Measurements from ENCODE around the gene CEP104. TPM values are rescaled to one million over a fixed set of nuclear protein-coding genes. Genes with fewer than 3 reads are reported as not detected.
A peak's percentile ranks its signal among the peaks of the same experiment; 100 is the strongest.

The CEP104 gene
- total RNA-seq, 1 donor from 2014 or later: 34.1 TPM

- intact Hi-C loops (cut with DNase I): loop anchor here (5.0 kb wide), 1 partner anchor 39 kb away; the partner anchor contains the start of genes CEP104 and DFFB
- ATAC-seq (no peak), DNase-seq (ENCODE audit: missing footprints) (peak; percentile 26)
Measured at GRCh38 chr1:3895951-3896325, 38.9 kb upstream of the CEP104 start.

- intact Hi-C loops (cut with DNase I): loop anchor here (5.0 kb wide), 1 partner anchor 38 kb away; the partner anchor contains the start of genes CEP104 and DFFB
- DNase-seq (ENCODE audit: missing footprints) (peak; percentile 34), ATAC-seq (no peak)
Measured at GRCh38 chr1:3895279-3895950, 38.4 kb upstream of the CEP104 start.

GRCh38 chr1:3894626-3895278, 37.7 kb upstream of the CEP104 start:
- intact Hi-C loops (cut with DNase I): loop anchor here (5.0 kb wide), 1 partner anchor 37 kb away; the partner anchor contains the start of genes CEP104 and DFFB
- DNase-seq (ENCODE audit: missing footprints) (peak; percentile 64), ATAC-seq (no peak)

GRCh38 chr1:3893190-3893589, 36.2 kb upstream of the CEP104 start:
- no peak for DNase-seq (ENCODE audit: missing footprints)
- no peak for ATAC-seq
- intact Hi-C loops (cut with DNase I): no loop called here

- peak; percentile 69 for DNase-seq (ENCODE audit: missing footprints)
Measured at GRCh38 chr1:3892748-3893147, 35.7 kb upstream of the CEP104 start.

GRCh38 chr1:3891329-3891865, 34.4 kb upstream of the CEP104 start:
- peak; percentile 50 for DNase-seq (ENCODE audit: missing footprints)
- intact Hi-C loops (cut with DNase I): no loop called here
- no peak for ATAC-seq

More at GRCh38 chr1:3892748-3893147, 35.7 kb upstream of the CEP104 start:
- intact Hi-C loops (cut with DNase I): no loop called here
- peak; percentile 37 for ATAC-seq

GRCh38 chr1:3890389-3891328, 33.6 kb upstream of the CEP104 start:
- peak; percentile 54 for DNase-seq (ENCODE audit: missing footprints)

GRCh38 chr1:3889936-3890335, 32.9 kb upstream of the CEP104 start:
- ATAC-seq (no peak), DNase-seq (ENCODE audit: missing footprints) (peak; percentile 27)
- intact Hi-C loops (cut with DNase I): no loop called here

More at GRCh38 chr1:3890389-3891328, 33.6 kb upstream of the CEP104 start:
- peak; percentile 15 for ATAC-seq
- intact Hi-C loops (cut with DNase I): no loop called here

GRCh38 chr1:3888301-3888700, 31.3 kb upstream of the CEP104 start:
- DNase-seq (ENCODE audit: missing footprints): peak; percentile 34
- intact Hi-C loops (cut with DNase I): no loop called here

GRCh38 chr1:3886691-3887090, 29.7 kb upstream of the CEP104 start:
- DNase-seq (ENCODE audit: missing footprints) (no peak), ATAC-seq (no peak)
- intact Hi-C loops (cut with DNase I): no loop called here

More at GRCh38 chr1:3888301-3888700, 31.3 kb upstream of the CEP104 start:
- ATAC-seq: no peak

GRCh38 chr1:3886106-3886670, 29.2 kb upstream of the CEP104 start:
- ATAC-seq (no peak), DNase-seq (ENCODE audit: missing footprints) (no peak)
- intact Hi-C loops (cut with DNase I): no loop called here

GRCh38 chr1:3885611-3886010, 28.6 kb upstream of the CEP104 start:
- ATAC-seq (no peak), DNase-seq (ENCODE audit: missing footprints) (no peak)
- intact Hi-C loops (cut with DNase I): no loop called here

GRCh38 chr1:3884966-3885365, 28.0 kb upstream of the CEP104 start:
- intact Hi-C loops (cut with DNase I): no loop called here
- ATAC-seq (no peak), DNase-seq (ENCODE audit: missing footprints) (no peak)

GRCh38 chr1:3883194-3883925, 26.3 kb upstream of the CEP104 start:
- intact Hi-C loops (cut with DNase I): no loop called here
- DNase-seq (ENCODE audit: missing footprints): no peak

GRCh38 chr1:3881193-3881480, 24.1 kb upstream of the CEP104 start:
- intact Hi-C loops (cut with DNase I): no loop called here
- ATAC-seq (no peak), DNase-seq (ENCODE audit: missing footprints) (no peak)

More at GRCh38 chr1:3883194-3883925, 26.3 kb upstream of the CEP104 start:
- no peak for ATAC-seq

- intact Hi-C loops (cut with DNase I): no loop called here
- no peak for ATAC-seq
- no peak for DNase-seq (ENCODE audit: missing footprints)
Measured at GRCh38 chr1:3880429-3881192, 23.6 kb upstream of the CEP104 start.

GRCh38 chr1:3879787-3880428, 22.9 kb upstream of the CEP104 start:
- ATAC-seq: no peak
- DNase-seq (ENCODE audit: missing footprints): no peak
- intact Hi-C loops (cut with DNase I): no loop called here
